Measurements from ENCODE around the gene ST6GALNAC6. TPM values are rescaled to one million over a fixed set of nuclear protein-coding genes. Genes with fewer than 3 reads are reported as not detected.

The ST6GALNAC6 gene
- total RNA-seq, 1 donor: 53.2 TPM

DNA sequence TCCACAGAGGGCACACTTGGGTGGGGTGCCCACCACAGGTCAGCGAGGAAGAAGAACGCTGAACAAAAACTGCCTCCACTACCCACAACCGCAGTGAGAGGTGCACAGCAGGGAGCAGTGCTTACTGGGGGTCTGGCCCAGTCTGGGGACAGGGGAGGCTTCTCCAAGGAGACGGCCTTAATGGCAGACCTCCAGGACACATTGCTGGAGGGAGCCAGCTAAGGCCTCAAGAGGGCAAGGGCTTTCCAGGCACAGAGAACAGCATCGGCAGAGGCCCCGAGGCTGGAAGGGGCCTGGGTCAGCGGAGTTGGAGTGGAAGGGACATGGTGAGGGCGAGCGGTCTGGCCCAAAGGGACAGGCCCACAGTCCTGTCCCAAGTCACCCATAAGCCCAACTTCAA, 46.5 kb upstream of the ST6GALNAC6 start:
- TF ChIP-seq, protein P1, sequence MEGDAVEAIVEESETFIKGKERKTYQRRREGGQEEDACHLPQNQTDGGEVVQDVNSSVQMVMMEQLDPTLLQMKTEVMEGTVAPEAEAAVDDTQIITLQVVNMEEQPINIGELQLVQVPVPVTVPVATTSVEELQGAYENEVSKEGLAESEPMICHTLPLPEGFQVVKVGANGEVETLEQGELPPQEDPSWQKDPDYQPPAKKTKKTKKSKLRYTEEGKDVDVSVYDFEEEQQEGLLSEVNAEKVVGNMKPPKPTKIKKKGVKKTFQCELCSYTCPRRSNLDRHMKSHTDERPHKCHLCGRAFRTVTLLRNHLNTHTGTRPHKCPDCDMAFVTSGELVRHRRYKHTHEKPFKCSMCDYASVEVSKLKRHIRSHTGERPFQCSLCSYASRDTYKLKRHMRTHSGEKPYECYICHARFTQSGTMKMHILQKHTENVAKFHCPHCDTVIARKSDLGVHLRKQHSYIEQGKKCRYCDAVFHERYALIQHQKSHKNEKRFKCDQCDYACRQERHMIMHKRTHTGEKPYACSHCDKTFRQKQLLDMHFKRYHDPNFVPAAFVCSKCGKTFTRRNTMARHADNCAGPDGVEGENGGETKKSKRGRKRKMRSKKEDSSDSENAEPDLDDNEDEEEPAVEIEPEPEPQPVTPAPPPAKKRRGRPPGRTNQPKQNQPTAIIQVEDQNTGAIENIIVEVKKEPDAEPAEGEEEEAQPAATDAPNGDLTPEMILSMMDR (IDR thresholded peaks at IDR 0.05; ENCODE audit: extremely low read depth, low read depth, low read length): no peak
- H3K27ac ChIP-seq (ENCODE audit: low read depth, low read length): no peak overlapping the region
- H3K4me1 ChIP-seq (ENCODE audit: insufficient read depth, low read length): peaks cover 3% of the 10 kb centered on the region
- H3K27me3 ChIP-seq (ENCODE audit: insufficient read depth, low read length): no peaks in the 10 kb centered on the region
- H4K20me1 ChIP-seq (ENCODE audit: insufficient read depth, low read length): peaks cover 19% of the 10 kb centered on the region
- H3K9me3 ChIP-seq (ENCODE audit: low read depth, low read length): no peaks in the 10 kb centered on the region
- no peak overlapping the region for H3K4me3 ChIP-seq (ENCODE audit: insufficient read depth, low read length)
- no peak overlapping the region for H3K4me2 ChIP-seq (ENCODE audit: insufficient read depth, low read length)
- H3K36me3 ChIP-seq (ENCODE audit: insufficient read depth, low read length): peaks cover 25% of the 10 kb centered on the region
- H2AFZ ChIP-seq (ENCODE audit: low read length): no peak overlapping the region
- DNase-seq (ENCODE audit: insufficient read length, low spot score, missing footprints): no peak
- H3K79me2 ChIP-seq (ENCODE audit: insufficient read depth, low read length): peaks cover 39% of the 10 kb centered on the region

GRCh38 chr9:127945338-127945737, 45.9 kb upstream of the ST6GALNAC6 start:
- H3K36me3 ChIP-seq (ENCODE audit: insufficient read depth, low read length): peaks cover 25% of the 10 kb centered on the region
- H4K20me1 ChIP-seq (ENCODE audit: insufficient read depth, low read length): peaks cover 19% of the 10 kb centered on the region
- no peak overlapping the region for H3K4me2 ChIP-seq (ENCODE audit: insufficient read depth, low read length)
- H3K27me3 ChIP-seq (ENCODE audit: insufficient read depth, low read length): no peaks in the 10 kb centered on the region
- peaks cover 34% of the 10 kb centered on the region for H3K79me2 ChIP-seq (ENCODE audit: insufficient read depth, low read length)
- H2AFZ ChIP-seq (ENCODE audit: low read length): no peak overlapping the region
- no peak for DNase-seq (ENCODE audit: insufficient read length, low spot score, missing footprints)
- no peak overlapping the region for H3K4me3 ChIP-seq (ENCODE audit: insufficient read depth, low read length)
- H3K4me1 ChIP-seq (ENCODE audit: insufficient read depth, low read length): peaks cover 3% of the 10 kb centered on the region
- TF ChIP-seq, protein P1 (IDR thresholded peaks at IDR 0.05; ENCODE audit: extremely low read depth, low read depth, low read length): no peak
- no peaks in the 10 kb centered on the region for H3K9me3 ChIP-seq (ENCODE audit: low read depth, low read length)
- no peak overlapping the region for H3K27ac ChIP-seq (ENCODE audit: low read depth, low read length)

DNA sequence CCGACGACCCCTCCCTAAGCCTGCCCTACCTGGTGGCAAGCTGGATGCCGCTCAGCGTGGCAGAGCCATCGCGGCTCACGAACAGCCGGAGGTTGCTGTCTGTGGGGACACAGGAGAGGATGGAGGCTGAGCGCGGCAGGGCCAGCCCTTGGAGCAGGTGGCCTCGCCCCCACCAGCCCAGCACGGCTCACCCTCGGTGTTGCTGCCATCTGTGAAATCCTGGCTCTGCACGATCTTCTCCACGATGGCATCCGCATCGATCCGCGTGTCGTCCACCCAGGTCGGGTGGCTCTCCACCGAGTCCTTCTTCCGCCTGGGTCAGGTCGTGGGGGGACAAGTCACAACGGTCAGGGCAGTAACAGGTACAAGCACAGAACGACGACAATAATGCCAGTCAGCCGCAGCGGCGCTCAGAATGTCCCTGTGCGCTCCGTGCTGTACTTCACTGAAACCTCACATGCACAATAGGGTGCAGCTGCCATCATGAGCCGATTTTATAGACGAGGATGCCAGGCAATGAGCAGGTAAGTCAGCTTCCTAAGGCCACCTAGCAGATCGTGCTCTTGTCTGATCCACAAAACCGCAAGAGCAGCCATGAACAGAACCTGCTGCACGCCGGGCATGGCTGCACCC, 45.3 kb upstream of the ST6GALNAC6 start:
- Histone ChIP-seq H4K20me1 (ENCODE audit: insufficient read depth, low read length) (peaks cover 19% of the 10 kb centered on the region), H3K27ac (ENCODE audit: low read depth, low read length) (no peak overlapping the region), H3K36me3 (ENCODE audit: insufficient read depth, low read length) (peaks cover 25% of the 10 kb centered on the region), H2AFZ (ENCODE audit: low read length) (no peak overlapping the region), H3K9me3 (ENCODE audit: low read depth, low read length) (no peaks in the 10 kb centered on the region), H3K4me2 (ENCODE audit: insufficient read depth, low read length) (no peak overlapping the region), H3K4me3 (ENCODE audit: insufficient read depth, low read length) (no peak overlapping the region), H3K27me3 (ENCODE audit: insufficient read depth, low read length) (no peaks in the 10 kb centered on the region), H3K79me2 (ENCODE audit: insufficient read depth, low read length) (peaks cover 28% of the 10 kb centered on the region), H3K4me1 (ENCODE audit: insufficient read depth, low read length) (peaks cover 3% of the 10 kb centered on the region)
- DNase-seq (ENCODE audit: insufficient read length, low spot score, missing footprints): peak; percentile 43
- TF ChIP-seq, protein P1 (IDR thresholded peaks at IDR 0.05; ENCODE audit: extremely low read depth, low read depth, low read length): no peak

DNA sequence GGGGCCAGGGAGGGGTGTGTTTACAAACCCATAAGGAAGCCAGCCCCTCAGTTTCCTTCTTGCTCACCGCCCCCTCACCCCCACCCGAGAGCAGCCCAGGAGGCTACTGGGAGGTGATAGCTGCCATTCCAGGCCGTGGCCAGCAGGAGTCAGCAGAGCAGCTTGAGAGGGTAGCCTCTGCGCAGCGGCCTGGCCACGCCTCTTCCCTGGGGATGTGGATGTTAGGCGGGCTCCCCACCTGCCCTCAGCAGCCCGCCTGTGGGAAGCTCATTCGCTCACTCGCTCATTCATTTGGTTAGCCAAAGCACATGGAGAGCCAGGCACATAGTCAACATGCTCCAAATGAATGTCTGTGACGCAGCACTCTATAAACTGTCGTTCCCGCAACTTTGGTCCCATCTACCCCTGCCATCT, 44.3 kb upstream of the ST6GALNAC6 start:
- H3K79me2 ChIP-seq (ENCODE audit: insufficient read depth, low read length): peaks cover 25% of the 10 kb centered on the region
- no peaks in the 10 kb centered on the region for H3K27me3 ChIP-seq (ENCODE audit: insufficient read depth, low read length)
- H2AFZ ChIP-seq (ENCODE audit: low read length): no peak overlapping the region
- peak; percentile 98 for DNase-seq (ENCODE audit: insufficient read length, low spot score, missing footprints)
- no peak overlapping the region for H3K4me3 ChIP-seq (ENCODE audit: insufficient read depth, low read length)
- H3K27ac ChIP-seq (ENCODE audit: low read depth, low read length): no peak overlapping the region
- TF ChIP-seq, protein P1 (IDR thresholded peaks at IDR 0.05; ENCODE audit: extremely low read depth, low read depth, low read length): peak; percentile 86
- no peaks in the 10 kb centered on the region for H3K9me3 ChIP-seq (ENCODE audit: low read depth, low read length)
- peaks cover 25% of the 10 kb centered on the region for H3K36me3 ChIP-seq (ENCODE audit: insufficient read depth, low read length)
- H3K4me1 ChIP-seq (ENCODE audit: insufficient read depth, low read length): peaks cover 3% of the 10 kb centered on the region
- peaks cover 19% of the 10 kb centered on the region for H4K20me1 ChIP-seq (ENCODE audit: insufficient read depth, low read length)
- no peak overlapping the region for H3K4me2 ChIP-seq (ENCODE audit: insufficient read depth, low read length)

Data from osteoblast (primary cell).